GM12891 (cell line): ENCODE data around the gene PSG1.

ENCODE experiments used
- PAX5 ChIP-seq: IDR thresholded peaks from 2 replicates; pipeline ENCODE4 v1.6.1; 2011; ENCODE audit warnings: low read length, moderate library complexity, mild to moderate bottlenecking; ENCODE audit not compliant: insufficient read depth, severe bottlenecking
- POLR2A ChIP-seq: IDR thresholded peaks from 2 replicates; pipeline ENCODE4 v1.6.1; 2011; ENCODE audit warnings: low read depth, low read length, control low read depth
- POLR2AphosphoS5 ChIP-seq: IDR thresholded peaks from 2 replicates; pipeline ENCODE4 v1.6.1; 2011; ENCODE audit warnings: low read depth, low read length, control low read depth
- POU2F2 ChIP-seq: IDR thresholded peaks from 2 replicates; pipeline ENCODE4 v1.6.1; 2011; ENCODE audit warnings: low read depth, mild to moderate bottlenecking, control low read depth, low read length, moderate library complexity
- SPI1 ChIP-seq: IDR thresholded peaks from 2 replicates; pipeline ENCODE4 v1.6.1; 2011; ENCODE audit warnings: low read depth, low read length, control low read depth
- TAF1 ChIP-seq: IDR thresholded peaks from 2 replicates; pipeline ENCODE4 v1.6.1; 2011; ENCODE audit warnings: low read depth, low read length, control low read depth

DNA sequence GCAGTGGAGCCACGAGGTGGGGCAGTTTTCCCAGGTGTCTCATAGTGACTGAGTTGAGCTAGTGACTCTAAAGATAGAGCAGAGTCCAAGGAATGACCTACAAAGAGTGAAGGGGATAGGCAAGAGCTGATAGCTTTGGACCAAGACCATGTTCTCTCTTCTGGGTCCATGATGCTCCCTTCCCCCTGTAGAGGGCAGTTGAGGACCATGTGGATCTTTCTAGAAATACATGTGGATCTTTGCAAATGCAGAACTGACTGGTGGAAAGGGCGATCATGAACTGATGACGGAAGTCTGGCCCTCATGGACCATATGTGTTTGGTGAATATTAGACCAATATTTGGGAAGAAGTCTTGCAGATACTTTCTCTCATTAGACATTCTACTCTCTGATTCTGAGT is 6.9 kb downstream of the PSG1 start:
- no peak for TF ChIP-seq TAF1
- no peak for TF ChIP-seq POLR2AphosphoS5
- TF ChIP-seq POLR2A = no peak
- no peak for TF ChIP-seq PAX5
- no peak for TF ChIP-seq POU2F2
- TF ChIP-seq SPI1 = no peak
